ENCODE measurements around the gene ZFAND3.

Gene ZFAND3

DNA sequence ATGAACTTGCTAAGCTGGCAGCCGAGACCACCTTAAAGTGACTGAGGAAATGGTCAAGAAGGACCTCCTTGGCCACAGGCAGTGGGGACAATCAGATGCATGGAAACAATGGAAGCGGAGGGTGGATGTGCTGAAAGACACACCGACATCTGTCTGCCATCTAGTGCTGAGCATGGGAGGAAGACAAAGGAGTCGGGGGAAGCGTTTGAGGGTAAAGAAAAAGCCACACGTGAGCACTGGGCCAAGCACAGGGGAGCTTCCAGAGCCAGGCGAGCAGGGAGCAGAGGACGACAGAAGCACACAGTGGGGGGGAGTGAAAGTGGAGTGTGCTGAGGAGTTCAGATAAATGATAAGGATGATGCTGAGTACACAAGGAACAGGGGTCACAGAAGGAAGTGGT is 367.8 kb downstream of the ZFAND3 start:
- no peak for DNase-seq (ENCODE audit: low read depth)

GRCh38 chr6:38187811-38188590 is 368.5 kb downstream of the ZFAND3 start:
- no peak for DNase-seq (ENCODE audit: low read depth)

- no peak for DNase-seq (ENCODE audit: low read depth)
These were observed 369.3 kb downstream of the ZFAND3 start for GRCh38 chr6:38188677-38189335.

DNA sequence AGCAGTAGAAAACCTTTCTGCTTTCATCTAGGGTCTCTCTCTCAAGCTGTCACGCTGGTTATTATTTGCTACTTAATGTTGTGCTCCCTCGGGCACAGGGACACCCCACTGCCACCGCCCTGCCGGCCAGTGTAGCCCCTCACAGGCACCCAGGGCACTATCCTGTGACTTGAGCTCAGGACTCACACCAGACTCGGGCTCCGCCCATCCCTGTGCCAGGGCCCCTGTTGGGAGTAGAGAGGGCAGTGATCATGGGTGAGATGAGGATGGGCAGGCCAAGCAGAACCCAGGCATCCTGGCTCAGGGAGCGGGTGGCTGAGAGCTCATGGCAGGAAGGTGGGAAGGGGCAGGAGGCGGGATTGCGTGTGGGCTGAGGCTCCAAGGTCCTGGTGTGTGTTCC is 371.9 kb downstream of the ZFAND3 start:
- DNase-seq (ENCODE audit: low read depth): no peak

DNA sequence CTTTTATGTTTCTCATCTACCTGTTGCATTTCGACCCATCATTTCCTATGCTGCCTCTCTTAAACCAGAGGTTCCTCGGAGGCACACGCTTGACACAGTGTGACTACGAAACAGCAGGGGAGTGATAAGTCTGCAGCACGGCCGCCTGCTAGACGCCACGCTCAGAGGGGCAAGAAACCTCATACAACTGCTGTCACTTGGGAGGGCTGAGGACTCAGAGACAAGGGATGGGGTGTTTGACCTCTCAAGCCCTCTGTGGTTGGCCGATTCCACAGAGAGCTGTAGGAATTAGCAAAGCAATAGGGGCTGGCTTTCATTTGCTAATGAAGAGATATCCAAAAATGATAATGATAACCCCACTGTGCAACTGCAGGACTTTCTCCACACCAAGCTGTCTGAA is 372.5 kb downstream of the ZFAND3 start:
- DNase-seq (ENCODE audit: low read depth): no peak

GRCh38 chr6:38192487-38192886 is 373.0 kb downstream of the ZFAND3 start:
- no peak for DNase-seq (ENCODE audit: low read depth)

DNA sequence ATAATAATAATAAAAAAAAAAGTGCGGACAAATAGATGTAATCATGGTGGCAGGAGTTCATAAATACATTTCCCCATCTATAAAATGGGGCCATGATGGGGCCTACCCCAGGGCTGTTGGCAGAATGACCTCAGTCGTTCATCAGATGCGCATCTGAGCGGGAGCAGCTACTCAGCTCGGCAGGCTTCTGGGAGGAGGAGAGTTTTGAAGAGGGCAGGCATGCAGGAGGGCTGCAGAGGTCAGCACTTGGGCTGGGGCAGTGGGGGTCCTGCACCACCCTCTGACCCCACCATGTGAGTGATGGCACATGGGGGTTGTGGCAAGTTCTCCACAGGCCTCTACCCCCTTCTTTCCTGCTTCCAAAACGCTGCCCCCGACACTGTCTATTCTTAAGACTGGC is 373.5 kb downstream of the ZFAND3 start:
- DNase-seq (ENCODE audit: low read depth): no peak

DNA sequence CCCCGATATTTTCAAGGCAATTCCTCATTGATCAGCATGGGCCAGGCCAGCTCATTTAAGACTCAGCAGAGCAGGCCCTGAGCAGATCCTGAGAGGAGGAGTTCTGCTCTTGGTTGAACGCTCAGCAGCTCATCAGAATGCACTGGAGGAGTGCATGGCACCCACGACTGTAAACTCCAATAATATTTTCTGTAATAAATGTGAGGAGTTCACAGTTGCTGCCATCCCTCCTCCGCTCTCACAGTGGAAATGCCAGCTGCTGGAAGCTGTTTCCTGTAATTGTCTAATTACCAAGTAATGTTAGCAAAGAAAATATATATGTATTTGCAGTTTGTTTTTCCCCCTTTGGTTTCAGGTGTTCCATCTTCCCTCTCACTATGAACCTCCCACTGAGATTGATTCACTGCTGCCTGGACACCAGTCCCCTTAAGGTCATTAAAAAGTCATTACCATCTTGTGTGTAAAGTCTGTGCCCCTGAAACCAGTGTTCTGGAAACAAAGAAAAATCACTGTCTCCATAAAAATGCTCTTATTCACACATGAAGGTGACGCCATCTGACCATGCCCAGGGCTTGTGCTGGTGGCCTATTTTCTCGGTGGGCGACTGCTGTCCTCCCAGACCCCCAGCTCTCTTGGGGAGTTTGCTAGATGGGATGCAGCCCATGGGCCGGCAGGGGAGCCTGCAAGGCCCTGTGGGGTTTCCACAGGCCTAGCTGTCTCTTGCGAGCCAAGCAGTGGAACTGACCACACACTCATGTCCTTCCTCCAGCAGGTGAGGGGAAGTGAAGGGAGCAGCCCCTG is 374.2 kb downstream of the ZFAND3 start:
- no peak for DNase-seq (ENCODE audit: low read depth)

- no peak for DNase-seq (ENCODE audit: low read depth)
These were observed 374.7 kb downstream of the ZFAND3 start for GRCh38 chr6:38194282-38194572.

- no peak for DNase-seq (ENCODE audit: low read depth)
These were observed 375.1 kb downstream of the ZFAND3 start for GRCh38 chr6:38194589-38194988.

GRCh38 chr6:38195113-38195635 is 375.6 kb downstream of the ZFAND3 start:
- DNase-seq (ENCODE audit: low read depth): no peak

- DNase-seq (ENCODE audit: low read depth): no peak
These were observed 378.7 kb downstream of the ZFAND3 start for GRCh38 chr6:38198219-38198618.
